Tibial nerve (tissue), 4 donors: ENCODE data around the gene FBLL1.

Experiments
- EP300 ChIP-seq, 2 donors: sonication (generic); formaldehyde crosslinking; IDR thresholded peaks; one replicate each; pipeline ENCODE4 v1.6.1; 2017; ENCODE audit warnings: antibody characterized with exemption in 2 of 2, mild to moderate bottlenecking in 1 of 2
- TF ChIP-seq, protein P1 (sequence below), 5 experiments: fragments of 200-600 bp in 3 of 5; fragments of 450-650 bp in 2 of 5; sonication (generic) in 3 of 5; IDR thresholded peaks; one replicate each; pipeline ENCODE4 v1.5.1; 2016 to 2019; ENCODE audit warnings: antibody characterized with exemption in 5 of 5, mild to moderate bottlenecking in 3 of 5, moderate library complexity in 2 of 5

DNA sequence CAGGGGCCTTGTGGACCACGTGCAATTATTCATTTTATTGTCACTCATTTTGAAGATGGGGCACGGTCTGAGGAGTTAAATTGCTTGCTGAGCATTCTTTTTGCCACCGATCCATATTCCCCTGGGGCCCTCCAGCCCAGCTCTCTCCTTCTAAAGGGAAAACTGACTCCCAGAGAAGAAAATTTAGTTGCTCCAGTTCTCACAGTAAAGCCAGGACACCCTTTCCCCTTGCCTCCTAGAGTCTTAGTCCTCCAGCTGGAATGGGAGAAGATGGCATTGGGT lies 51.1 kb downstream of the FBLL1 start:
- TF ChIP-seq EP300 (IDR thresholded peaks at IDR 0.05) = no peak
- TF ChIP-seq, protein P1, sequence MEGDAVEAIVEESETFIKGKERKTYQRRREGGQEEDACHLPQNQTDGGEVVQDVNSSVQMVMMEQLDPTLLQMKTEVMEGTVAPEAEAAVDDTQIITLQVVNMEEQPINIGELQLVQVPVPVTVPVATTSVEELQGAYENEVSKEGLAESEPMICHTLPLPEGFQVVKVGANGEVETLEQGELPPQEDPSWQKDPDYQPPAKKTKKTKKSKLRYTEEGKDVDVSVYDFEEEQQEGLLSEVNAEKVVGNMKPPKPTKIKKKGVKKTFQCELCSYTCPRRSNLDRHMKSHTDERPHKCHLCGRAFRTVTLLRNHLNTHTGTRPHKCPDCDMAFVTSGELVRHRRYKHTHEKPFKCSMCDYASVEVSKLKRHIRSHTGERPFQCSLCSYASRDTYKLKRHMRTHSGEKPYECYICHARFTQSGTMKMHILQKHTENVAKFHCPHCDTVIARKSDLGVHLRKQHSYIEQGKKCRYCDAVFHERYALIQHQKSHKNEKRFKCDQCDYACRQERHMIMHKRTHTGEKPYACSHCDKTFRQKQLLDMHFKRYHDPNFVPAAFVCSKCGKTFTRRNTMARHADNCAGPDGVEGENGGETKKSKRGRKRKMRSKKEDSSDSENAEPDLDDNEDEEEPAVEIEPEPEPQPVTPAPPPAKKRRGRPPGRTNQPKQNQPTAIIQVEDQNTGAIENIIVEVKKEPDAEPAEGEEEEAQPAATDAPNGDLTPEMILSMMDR (IDR thresholded peaks at IDR 0.05) = no peak
